Transverse colon (tissue), 4 donors: ENCODE data around the gene PDSS2.

ENCODE experiments used
- CTCF ChIP-seq, 5 experiments: fragments of 200-600 bp in 3 of 5; fragments of 450-650 bp in 2 of 5; sonication (generic) in 3 of 5; IDR thresholded peaks; 1 replicate in 2 of 5; 2 replicates in 3 of 5; pipeline ENCODE4 v1.5.1; 2016 to 2017; ENCODE audit warnings: antibody characterized with exemption in 5 of 5, inconsistent platforms in 3 of 5, mild to moderate bottlenecking in 2 of 5, moderate library complexity in 1 of 5
- POLR2AphosphoS5 ChIP-seq, 3 donors: sonication (generic); formaldehyde crosslinking; IDR thresholded peaks; one replicate each; pipeline ENCODE4 v1.6.1; 2016; ENCODE audit warnings: antibody characterized with exemption in 3 of 3

DNA sequence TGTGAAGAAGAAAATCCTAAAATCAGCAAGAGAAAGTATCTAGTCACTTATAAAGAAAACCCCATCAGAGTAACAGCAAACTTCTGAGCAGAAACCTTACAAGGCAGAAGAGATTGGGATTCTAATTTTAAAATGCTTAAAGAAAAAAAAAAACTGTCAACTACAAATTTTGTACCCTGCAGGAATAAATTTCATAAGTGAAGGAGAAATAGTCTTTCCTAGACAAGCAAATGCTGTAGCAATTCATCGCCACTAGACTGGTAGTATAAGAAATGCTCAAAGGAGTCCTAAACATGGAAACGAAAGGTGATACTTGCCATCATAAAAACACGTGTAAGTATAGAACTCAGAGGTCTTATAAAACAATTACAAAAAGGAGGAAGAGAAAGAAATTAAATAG is 54.4 kb downstream of the PDSS2 start:
- no peak for TF ChIP-seq CTCF (IDR thresholded peaks at IDR 0.05)
- TF ChIP-seq POLR2AphosphoS5 (IDR thresholded peaks at IDR 0.05): no peak
